ENCODE measurements around the gene SPEG.

The SPEG gene

DNA sequence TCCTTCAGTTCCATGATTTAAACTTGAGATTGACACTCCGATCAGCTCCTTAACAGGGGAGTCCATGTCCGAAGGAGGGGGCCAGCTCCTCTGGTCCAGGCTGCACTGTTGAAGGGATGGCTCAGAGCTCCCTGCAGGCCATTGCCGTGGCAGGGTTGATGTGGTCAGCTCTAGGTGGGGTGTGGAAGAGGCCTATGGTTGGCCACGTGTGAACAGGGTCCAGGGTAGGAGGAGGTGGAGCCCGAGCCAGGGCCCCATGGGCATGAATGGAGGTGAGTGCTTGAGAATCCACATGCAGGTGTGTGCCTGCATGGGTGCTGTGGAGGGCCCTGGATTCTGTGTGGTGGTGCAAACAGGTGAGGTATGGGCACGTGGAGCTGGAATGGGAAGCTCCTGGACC is 1.1 kb downstream of the SPEG start:
- Histone ChIP-seq H3F3A (ENCODE audit: insufficient read depth, low read length) (no peaks in the 10 kb centered on the region), H3K4me2 (ENCODE audit: low read length) (no peak overlapping the region), H4K20me1 (ENCODE audit: insufficient read depth, low read length) (no peaks in the 10 kb centered on the region), H3K4me1 (ENCODE audit: insufficient read depth, low read length, severe bottlenecking) (no peaks in the 10 kb centered on the region), H2AFZ (ENCODE audit: low read length) (no peak overlapping the region), H3K9me2 (ENCODE audit: low read depth, low read length) (no peaks in the 10 kb centered on the region), H3K27ac (ENCODE audit: low read depth, low read length, poor library complexity, severe bottlenecking) (no peak overlapping the region), H3K9me3 (ENCODE audit: low read length) (no peaks in the 10 kb centered on the region), H3K27me3 (ENCODE audit: insufficient read depth, low read length) (0 out of 2 replicates have a peak, but pooled peaks cover 2% of the 10 kb centered on the region), H3K4me3 (ENCODE audit: low read depth, low read length, poor library complexity, severe bottlenecking) (no peak overlapping the region), H3K79me2 (ENCODE audit: insufficient read depth, low read length) (no peaks in the 10 kb centered on the region), H3K36me3 (ENCODE audit: insufficient read depth, low read length) (no peaks in the 10 kb centered on the region), H3K9ac (ENCODE audit: low read length) (no peak overlapping the region)
- TF ChIP-seq, protein P1, sequence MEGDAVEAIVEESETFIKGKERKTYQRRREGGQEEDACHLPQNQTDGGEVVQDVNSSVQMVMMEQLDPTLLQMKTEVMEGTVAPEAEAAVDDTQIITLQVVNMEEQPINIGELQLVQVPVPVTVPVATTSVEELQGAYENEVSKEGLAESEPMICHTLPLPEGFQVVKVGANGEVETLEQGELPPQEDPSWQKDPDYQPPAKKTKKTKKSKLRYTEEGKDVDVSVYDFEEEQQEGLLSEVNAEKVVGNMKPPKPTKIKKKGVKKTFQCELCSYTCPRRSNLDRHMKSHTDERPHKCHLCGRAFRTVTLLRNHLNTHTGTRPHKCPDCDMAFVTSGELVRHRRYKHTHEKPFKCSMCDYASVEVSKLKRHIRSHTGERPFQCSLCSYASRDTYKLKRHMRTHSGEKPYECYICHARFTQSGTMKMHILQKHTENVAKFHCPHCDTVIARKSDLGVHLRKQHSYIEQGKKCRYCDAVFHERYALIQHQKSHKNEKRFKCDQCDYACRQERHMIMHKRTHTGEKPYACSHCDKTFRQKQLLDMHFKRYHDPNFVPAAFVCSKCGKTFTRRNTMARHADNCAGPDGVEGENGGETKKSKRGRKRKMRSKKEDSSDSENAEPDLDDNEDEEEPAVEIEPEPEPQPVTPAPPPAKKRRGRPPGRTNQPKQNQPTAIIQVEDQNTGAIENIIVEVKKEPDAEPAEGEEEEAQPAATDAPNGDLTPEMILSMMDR (IDR thresholded peaks at IDR 0.05; ENCODE audit: low read length) = no peak
- TF ChIP-seq EZH2 (IDR thresholded peaks at IDR 0.05; ENCODE audit: borderline replicate concordance, low read length) = no peak

DNA sequence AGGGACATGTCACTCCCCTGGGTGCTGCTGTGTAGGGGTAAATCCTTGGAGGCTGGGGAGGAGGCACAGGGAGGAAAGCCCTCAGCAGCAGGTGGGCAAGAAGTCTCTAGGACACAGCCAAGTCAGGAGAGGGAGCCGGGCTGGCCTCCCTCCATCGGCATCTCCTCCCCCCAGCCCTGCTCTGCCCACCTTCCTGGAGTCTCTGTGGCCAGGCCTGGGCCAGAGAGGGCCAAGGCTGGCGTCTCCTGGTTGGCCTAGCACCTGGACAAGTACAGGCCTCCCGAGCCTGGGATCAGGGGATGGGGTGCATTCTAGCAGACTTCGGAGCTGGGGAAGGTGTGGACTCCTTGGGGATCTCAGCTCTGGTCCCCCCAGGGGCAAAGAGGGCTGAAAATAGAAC is 1.8 kb downstream of the SPEG start:
- H3K9me3 ChIP-seq (ENCODE audit: low read length) = no peaks in the 10 kb centered on the region
- no peaks in the 10 kb centered on the region for H3K4me1 ChIP-seq (ENCODE audit: insufficient read depth, low read length, severe bottlenecking)
- H3K27me3 ChIP-seq (ENCODE audit: insufficient read depth, low read length) = peaks cover 2% of the 10 kb centered on the region; the same call in 1 of the 2 replicates
- no peak overlapping the region for H3K27ac ChIP-seq (ENCODE audit: low read depth, low read length, poor library complexity, severe bottlenecking)
- H3K36me3 ChIP-seq (ENCODE audit: insufficient read depth, low read length) = no peaks in the 10 kb centered on the region
- H3K4me3 ChIP-seq (ENCODE audit: low read depth, low read length, poor library complexity, severe bottlenecking) = no peak overlapping the region
- H3F3A ChIP-seq (ENCODE audit: insufficient read depth, low read length) = no peaks in the 10 kb centered on the region
- no peak overlapping the region for H3K4me2 ChIP-seq (ENCODE audit: low read length)
- H2AFZ ChIP-seq (ENCODE audit: low read length) = no peak overlapping the region
- H4K20me1 ChIP-seq (ENCODE audit: insufficient read depth, low read length) = no peaks in the 10 kb centered on the region
- H3K9ac ChIP-seq (ENCODE audit: low read length) = no peak overlapping the region
- H3K9me2 ChIP-seq (ENCODE audit: low read depth, low read length) = no peaks in the 10 kb centered on the region
- TF ChIP-seq, protein P1 (IDR thresholded peaks at IDR 0.05; ENCODE audit: low read length) = no peak
- TF ChIP-seq EZH2 (IDR thresholded peaks at IDR 0.05; ENCODE audit: borderline replicate concordance, low read length) = no peak
- H3K79me2 ChIP-seq (ENCODE audit: insufficient read depth, low read length) = no peaks in the 10 kb centered on the region

DNA sequence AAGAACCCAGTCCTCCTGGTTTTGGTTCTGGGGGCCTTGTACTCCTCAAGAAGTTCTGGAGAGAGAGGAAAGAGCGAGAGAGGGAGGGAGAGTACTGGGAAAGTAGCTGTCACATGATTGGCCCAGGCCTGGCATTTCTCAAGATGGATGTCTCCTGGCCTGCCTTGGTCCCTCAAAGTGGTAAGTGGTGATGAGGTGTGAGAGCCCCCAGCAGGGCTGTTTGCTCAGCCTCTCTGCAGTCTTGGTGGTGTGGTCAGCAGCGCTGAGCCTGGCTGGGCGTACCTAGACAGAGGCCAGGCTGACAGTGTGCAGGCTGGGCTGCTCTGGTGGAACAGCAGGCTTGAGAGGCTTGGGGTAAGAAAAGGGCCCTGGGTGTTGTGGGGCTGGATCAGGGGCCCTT is 2.5 kb downstream of the SPEG start:
- no peaks in the 10 kb centered on the region for H3K36me3 ChIP-seq (ENCODE audit: insufficient read depth, low read length)
- no peak overlapping the region for H3K4me2 ChIP-seq (ENCODE audit: low read length)
- no peak for TF ChIP-seq EZH2 (IDR thresholded peaks at IDR 0.05; ENCODE audit: borderline replicate concordance, low read length)
- TF ChIP-seq, protein P1 (IDR thresholded peaks at IDR 0.05; ENCODE audit: low read length) = no peak
- H3K27ac ChIP-seq (ENCODE audit: low read depth, low read length, poor library complexity, severe bottlenecking) = no peak overlapping the region
- H3K79me2 ChIP-seq (ENCODE audit: insufficient read depth, low read length) = no peaks in the 10 kb centered on the region
- no peak overlapping the region for H3K4me3 ChIP-seq (ENCODE audit: low read depth, low read length, poor library complexity, severe bottlenecking)
- no peak overlapping the region for H3K9ac ChIP-seq (ENCODE audit: low read length)
- H2AFZ ChIP-seq (ENCODE audit: low read length) = no peak overlapping the region
- H3K27me3 ChIP-seq (ENCODE audit: insufficient read depth, low read length) = peaks cover 2% of the 10 kb centered on the region; the same call in 1 of the 2 replicates
- no peaks in the 10 kb centered on the region for H3K4me1 ChIP-seq (ENCODE audit: insufficient read depth, low read length, severe bottlenecking)
- H3K9me2 ChIP-seq (ENCODE audit: low read depth, low read length) = no peaks in the 10 kb centered on the region
- no peaks in the 10 kb centered on the region for H3K9me3 ChIP-seq (ENCODE audit: low read length)
- H4K20me1 ChIP-seq (ENCODE audit: insufficient read depth, low read length) = no peaks in the 10 kb centered on the region
- H3F3A ChIP-seq (ENCODE audit: insufficient read depth, low read length) = no peaks in the 10 kb centered on the region

Measured in OCI-LY1 (cell line).